8988T (cell line): ENCODE measurements around the gene ZNF532.

Experiments
- DNase-seq: peaks from one replicate; pipeline ENCODE4 v3.0.0; 2011

ZNF532 gene

DNA sequence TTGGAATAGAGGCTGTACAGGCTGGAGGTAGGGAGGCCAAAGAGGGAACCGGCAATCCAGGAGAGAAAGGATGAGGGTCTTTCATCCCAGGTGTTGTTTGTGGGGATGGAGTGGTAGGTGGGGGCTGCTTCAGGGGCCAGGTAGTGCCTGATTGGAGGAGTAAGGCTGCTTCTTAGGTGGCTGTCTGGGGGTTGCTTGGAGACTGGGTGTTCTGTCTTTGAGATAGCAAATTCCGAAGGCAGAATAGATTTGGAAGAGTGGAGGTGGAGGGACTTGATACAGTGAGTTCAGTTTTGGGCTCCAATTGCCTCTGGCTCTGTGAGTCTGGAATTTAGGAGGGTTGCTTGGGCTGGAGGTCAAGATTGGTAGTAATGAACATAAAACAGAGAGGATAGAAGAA lies 5.9 kb downstream of the ZNF532 start:
- no peak for DNase-seq

DNA sequence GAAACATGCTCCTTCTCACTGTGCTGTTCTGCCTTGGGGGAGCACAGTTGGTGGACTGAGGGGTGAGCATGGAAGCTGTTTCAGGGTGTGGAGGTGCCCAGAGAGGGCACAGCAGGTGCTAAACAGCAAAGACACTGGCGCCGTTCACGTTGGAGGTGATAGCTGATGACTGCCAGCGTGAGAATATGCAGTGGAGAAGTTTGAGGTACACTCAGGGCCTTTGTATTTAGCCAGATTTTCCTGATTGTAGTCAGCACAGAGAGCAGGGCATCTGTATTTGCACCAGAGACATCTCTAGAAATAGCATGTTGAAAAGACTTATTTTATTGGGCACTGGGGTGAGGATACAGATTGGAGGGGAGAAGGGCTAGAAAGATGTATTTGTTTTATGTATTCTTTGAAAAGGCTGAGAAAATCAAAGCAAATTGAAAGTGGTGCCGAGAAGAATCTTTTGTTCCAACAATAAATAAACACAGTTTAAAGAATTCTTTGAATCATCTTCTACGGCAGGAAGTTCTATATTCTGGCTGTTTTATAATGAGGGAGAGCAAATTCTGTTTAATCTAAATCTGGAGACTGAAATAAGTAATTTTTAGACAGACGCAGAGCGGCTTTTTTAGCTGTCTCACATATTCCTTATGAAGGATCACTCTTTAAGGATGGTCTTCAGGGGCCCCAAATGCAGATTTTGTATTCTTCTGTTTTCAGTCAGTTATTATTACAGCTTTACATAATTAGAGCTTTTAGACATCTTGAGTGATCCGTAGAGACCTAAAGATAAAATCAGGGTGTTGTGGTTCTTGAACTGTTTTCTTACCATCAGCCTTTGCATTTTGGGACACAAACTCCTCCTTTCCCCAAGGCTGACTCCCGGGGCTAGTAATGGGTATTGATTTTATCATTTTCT lies 7.1 kb downstream of the ZNF532 start:
- no peak for DNase-seq

DNA sequence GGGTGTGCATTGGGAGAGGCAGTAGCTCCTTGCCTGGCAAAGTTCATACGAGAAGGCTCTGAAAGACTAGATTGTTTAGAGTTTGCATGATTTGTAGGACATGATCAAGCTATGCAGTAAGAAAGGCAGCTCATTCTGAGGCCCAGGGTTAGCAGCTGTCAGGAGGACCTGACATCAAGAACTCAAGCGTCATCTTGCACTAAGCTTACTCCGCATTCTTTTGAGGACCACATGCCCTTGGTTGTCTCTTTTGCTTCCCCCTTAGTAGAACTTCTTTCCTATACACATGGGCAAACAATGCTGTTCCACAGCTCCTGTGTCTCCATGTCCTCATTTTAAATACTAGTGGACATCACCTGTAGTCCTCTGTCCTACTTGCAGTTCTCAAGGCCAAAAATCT lies 14.0 kb downstream of the ZNF532 start:
- DNase-seq: no peak

DNA sequence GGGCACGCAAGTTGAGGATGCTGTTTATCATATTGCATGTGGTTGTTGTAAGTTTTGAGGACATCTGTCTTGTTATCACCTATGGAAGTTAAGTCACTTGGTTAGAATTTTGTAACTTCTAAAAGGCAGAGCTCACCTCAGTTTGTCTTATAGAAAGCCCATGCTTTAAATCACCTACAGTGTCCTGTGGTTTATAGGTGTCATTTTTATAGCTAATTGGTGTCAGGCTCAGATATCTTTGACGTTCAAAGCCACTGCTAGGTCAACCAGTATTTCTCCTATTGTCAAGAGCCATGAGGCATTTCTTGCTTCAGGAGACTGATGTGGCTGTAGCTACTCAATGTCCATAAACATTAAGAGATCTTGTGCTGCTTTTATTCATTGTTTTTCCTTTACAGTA lies 16.8 kb downstream of the ZNF532 start:
- DNase-seq: no peak

DNA sequence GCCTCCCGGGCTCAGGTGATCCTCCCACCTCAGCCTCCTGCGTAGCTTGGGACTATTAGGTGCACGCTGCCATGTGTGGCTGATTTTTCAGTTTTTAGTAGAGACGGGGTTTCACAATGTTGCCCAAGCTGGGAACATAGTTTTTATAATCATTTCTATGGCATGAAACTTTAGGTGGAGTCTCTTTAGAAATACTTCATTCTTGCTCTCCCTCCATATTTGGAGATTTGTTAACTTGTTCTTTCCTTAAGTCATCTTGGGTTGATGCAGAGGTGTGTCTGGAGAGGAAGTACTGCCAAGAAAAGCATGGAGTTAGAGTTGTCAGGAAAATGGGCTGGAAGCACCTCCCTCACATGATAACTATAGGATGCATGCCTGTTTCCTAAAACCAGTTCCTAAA lies 17.4 kb downstream of the ZNF532 start:
- DNase-seq: no peak

DNA sequence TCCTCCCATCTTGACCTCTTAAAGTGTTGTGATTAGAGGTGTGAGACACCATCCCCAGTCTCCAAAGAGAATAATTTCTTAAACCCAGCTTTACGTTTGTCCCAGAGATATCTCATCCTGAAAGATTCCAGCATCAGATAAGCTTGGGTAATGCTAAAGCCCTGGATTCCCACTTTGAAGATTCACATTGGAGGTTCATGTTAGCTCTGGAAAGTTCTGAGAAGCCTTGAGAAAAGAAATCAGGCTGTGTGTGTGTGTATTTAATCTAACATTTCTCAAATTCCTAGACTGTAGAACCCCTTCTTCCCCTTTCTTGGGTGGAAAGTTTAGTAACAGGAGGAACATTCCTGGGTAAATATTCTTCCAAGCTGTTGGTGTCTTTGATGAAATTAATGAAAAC lies 18.0 kb downstream of the ZNF532 start:
- no peak for DNase-seq

DNA sequence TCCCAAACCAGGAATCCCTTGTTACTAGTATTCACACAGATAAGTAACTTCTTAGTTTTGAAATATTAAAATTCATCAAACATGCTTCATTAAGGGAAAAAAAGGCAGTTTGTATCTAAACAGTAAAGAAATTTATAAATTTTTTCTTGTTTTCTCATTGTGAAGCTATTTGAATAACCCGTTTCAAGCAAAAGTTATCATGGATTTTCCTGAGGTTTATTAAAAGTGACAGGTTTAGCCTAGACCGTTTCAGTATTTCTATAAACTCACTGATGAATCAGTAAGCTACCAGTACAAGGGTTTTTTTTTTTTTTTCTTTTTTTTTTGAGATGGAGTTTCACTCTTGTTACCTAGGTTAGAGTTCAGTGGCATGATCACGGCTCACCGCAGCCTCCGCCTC lies 20.0 kb downstream of the ZNF532 start:
- no peak for DNase-seq

GRCh38 chr18:58886431-58886830 lies 21.8 kb downstream of the ZNF532 start:
- no peak for DNase-seq

DNA sequence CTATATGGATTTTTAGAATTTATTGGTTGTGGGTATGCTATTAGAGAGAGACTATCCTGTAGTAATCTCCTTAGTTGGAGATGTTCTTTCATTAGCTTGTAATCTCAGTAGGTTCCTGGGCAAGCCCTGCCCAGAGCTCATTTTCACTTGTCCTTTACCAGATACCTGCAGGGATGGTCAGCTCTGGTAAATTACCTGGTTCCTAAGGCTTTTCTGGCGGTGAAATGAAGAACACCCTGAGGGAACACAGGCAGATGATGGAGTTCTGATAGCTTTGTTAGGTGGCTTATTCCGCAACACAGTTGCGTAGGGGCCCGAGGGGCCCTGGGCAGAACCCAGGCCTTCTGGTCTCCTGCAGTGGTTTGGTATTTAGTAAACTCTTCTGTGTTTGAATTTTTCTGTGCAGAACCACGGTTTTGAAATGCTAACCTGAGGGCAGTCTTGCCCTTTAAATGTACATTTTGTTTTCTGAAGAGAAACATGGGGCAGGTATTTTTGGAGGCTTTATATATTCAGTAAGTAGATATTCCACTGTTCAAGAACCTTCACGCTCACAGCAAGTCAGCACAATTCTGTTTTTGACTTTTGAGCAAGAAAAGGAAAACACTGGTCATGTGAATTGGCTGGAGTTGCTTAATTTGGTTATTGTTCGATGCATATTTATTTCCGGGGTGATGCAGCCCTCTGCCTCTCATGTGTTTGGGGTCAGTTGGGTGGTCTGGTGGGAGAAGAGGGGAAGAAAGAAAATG lies 22.4 kb downstream of the ZNF532 start:
- DNase-seq: no peak

DNA sequence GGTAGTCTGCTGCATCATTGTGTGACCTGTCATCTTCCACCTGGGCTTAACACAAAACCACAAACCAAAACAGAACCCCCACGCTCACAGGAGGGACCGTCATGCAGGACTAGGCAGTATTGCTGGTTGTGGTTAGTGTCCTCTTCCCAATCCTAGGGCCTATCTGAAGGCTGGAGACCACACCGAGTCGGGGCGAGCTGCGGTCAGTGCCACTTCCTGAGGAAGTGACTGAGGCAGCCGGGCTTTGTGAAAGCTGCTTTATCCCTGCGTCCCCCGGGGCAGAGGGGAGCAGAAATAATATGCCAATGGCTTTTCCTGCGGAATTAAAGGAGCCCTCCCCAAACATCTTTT lies 22.9 kb downstream of the ZNF532 start:
- DNase-seq: no peak

DNA sequence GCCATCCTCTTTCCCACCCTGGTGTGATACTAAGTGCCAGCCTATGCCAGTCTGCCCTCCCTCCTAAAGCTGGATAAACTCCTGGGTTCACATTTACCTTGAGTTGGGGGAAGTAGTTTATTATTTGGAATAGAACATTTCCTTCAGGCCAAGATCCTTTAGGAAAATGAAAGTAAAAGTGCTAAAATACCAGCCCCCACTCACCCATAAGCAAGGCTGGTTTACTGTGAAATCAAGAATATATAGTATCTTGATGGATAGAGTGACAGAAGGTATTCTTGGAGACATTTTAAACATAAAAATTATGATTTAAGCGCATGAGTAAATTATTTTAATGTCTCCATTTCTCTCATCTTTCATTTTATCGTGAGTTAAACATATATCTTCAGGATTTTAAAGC lies 27.1 kb downstream of the ZNF532 start:
- DNase-seq: no peak

DNA sequence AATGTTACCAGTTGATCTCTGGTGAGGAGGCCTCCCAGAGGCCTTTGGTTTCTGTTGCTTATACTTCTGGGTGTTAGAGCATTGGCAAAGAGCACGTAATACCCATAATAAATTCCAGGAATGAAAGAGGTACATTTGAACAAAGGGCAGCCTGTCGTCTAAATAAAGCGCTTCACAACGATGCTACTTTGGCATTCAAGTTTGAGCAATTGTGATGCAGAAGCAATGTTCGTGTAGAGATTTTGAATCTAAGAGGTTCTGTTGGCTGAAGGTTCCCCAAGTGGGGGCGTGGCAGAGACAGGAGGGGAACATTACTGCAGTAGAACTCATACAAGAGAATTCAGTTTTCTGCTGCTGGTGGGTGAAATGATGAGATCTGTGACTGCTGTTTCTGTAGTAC lies 27.8 kb downstream of the ZNF532 start:
- no peak for DNase-seq

GRCh38 chr18:58893388-58894099 lies 28.9 kb downstream of the ZNF532 start:
- no peak for DNase-seq

- DNase-seq: no peak
Observed at GRCh38 chr18:58894930-58895329, 30.3 kb downstream of the ZNF532 start.

- DNase-seq: no peak
Observed at GRCh38 chr18:58895385-58895784, 30.7 kb downstream of the ZNF532 start.

GRCh38 chr18:58896268-58896667 lies 31.6 kb downstream of the ZNF532 start:
- no peak for DNase-seq

- no peak for DNase-seq
Observed at GRCh38 chr18:58896734-58897508, 32.2 kb downstream of the ZNF532 start.

GRCh38 chr18:58898010-58898799 lies 33.5 kb downstream of the ZNF532 start:
- DNase-seq: no peak

DNA sequence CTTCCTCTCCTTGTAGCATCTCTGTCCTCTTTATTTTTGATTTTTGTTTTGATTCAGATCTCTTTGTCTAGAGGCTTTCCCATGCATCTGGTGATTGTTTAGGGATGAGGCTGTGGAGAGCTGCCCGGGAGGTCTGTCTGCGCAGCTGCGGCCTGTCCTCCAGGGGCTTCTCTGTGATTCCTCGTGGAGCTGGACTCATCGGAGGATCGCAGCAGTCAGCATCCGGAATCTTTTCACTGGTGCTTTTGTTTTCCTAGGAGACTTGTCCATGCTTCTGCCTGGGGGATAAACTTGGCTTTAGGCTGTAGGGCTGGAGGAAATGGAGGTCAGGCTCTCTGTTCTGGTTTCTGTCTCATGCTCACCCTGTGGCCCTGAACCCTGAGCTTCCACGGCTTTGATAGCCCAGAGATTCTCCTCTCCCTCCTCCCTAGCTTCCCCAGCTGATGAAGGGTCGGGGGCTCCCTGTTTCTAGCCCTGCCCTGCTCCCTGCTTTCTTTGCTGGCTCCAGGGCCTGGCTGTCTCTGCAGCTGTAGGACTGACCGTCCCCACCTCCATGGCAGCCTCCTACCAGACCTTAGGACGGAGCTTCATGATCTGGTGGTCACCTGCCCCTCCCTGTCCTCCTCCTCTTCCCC lies 35.5 kb downstream of the ZNF532 start:
- DNase-seq: no peak

GRCh38 chr18:58901143-58901542 lies 36.5 kb downstream of the ZNF532 start:
- DNase-seq: no peak

DNA sequence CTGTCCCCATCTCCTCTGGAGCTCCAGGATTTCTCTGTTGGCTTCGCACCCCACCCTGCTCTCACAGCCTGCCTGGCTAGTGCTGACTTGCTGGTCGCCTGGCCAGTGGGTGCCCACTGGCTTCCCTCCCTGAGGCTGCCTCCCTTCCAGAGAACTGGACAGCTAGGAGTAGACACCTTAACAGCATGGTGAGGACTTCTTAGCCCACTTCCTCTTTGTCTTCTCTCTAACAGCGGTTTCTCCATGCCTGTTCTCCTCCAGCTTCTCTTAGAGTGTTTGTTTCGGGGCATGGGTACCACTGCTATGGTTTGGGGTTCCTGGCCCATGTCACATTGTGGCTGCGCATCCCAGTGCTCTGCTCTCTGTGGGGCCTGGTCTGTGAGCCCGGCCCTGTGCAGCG lies 37.1 kb downstream of the ZNF532 start:
- DNase-seq: no peak

DNA sequence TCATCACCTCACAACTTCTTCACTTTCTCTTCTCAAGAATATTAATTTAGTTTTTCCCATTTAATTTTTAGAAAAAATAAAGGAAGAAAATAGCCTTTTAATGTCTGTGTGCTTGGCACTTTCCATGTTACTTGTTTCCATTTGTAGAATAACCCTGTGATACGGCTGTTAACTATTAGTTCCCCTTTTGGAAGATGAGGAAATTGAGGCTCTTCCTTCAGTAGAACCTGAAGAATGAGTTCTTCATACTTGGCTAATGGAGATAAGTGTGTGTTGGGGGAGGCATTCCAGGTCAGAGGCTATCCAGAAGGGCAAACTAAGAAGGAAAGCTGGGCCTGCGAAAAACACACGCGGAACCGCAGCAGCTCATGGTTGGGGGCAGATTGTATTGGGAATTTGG lies 38.3 kb downstream of the ZNF532 start:
- no peak for DNase-seq
